Osteoblast (primary cell): Measurements from ENCODE around the gene GABRR3. TPM values are rescaled to one million over a fixed set of nuclear protein-coding genes. Genes with fewer than 3 reads are reported as not detected.

Experiments used
- DNase-seq: peaks from one replicate; pipeline ENCODE4 v3.0.0; 2011; ENCODE audit warnings: low spot score, mixed read lengths; ENCODE audit not compliant: insufficient read length; ENCODE audit errors: missing footprints
- H2AFZ ChIP-seq: 2 replicates; pipeline ENCODE4 v1.6.0; 2011; ENCODE audit warnings: mild to moderate bottlenecking, low read length
- H3K27ac ChIP-seq: 2 replicates; pipeline ENCODE4 v1.5.1; 2011; ENCODE audit warnings: mild to moderate bottlenecking, low read depth, low read length, moderate library complexity
- H3K27me3 ChIP-seq: 2 replicates; pipeline ENCODE4 v1.6.0; 2012; ENCODE audit warnings: mild to moderate bottlenecking, control low read depth, inconsistent platforms, low read length, moderate library complexity; ENCODE audit not compliant: insufficient read depth
- H3K36me3 ChIP-seq: 2 replicates; pipeline ENCODE4 v1.5.1; 2011; ENCODE audit warnings: mild to moderate bottlenecking, low read length, control low read depth, moderate library complexity; ENCODE audit not compliant: insufficient read depth
- H3K4me1 ChIP-seq: 2 replicates; pipeline ENCODE4 v1.5.1; 2011; ENCODE audit warnings: mild to moderate bottlenecking, low read length, control low read depth, moderate library complexity; ENCODE audit not compliant: insufficient read depth
- H3K4me2 ChIP-seq: 2 replicates; pipeline ENCODE4 v1.6.0; 2011; ENCODE audit warnings: mild to moderate bottlenecking, low read length; ENCODE audit not compliant: insufficient read depth
- H3K4me3 ChIP-seq: fragments of 200-600 bp; sonication (generic); 3 replicates; pipeline ENCODE4 v1.5.1; 2012; ENCODE audit warnings: mild to moderate bottlenecking, low read length, inconsistent platforms; ENCODE audit not compliant: insufficient read depth
- H3K79me2 ChIP-seq: 2 replicates; pipeline ENCODE4 v1.6.0; 2012; ENCODE audit warnings: mild to moderate bottlenecking, low read length, control low read depth, inconsistent platforms; ENCODE audit not compliant: insufficient read depth
- H3K9me3 ChIP-seq: 2 replicates; pipeline ENCODE4 v1.5.1; 2011; ENCODE audit warnings: low read depth, low read length, control low read depth
- H4K20me1 ChIP-seq: 2 replicates; pipeline ENCODE4 v1.6.0; 2012; ENCODE audit warnings: mild to moderate bottlenecking, low read length, control low read depth; ENCODE audit not compliant: insufficient read depth
- total RNA-seq: library from RNA; depleted of rRNA; stranded (reverse); fragments of >200 nt; gene quantifications from 2 replicates; pipeline ENCODE4 v1.2.3, GENCODE V29; 2012
- TF ChIP-seq, protein P1 (sequence below): IDR thresholded peaks from 2 replicates; pipeline ENCODE4 v1.5.1; 2011; ENCODE audit warnings: mild to moderate bottlenecking, low read depth, low read length, moderate library complexity; ENCODE audit errors: extremely low read depth

The GABRR3 gene
- total RNA-seq, 1 donor: not detected

- Histone ChIP-seq H3K4me1 (peaks cover 21% of the 10 kb centered on the region), H3K36me3 (peaks cover 18% of the 10 kb centered on the region), H3K9me3 (no peaks in the 10 kb centered on the region), H3K79me2 (peaks cover 47% of the 10 kb centered on the region), H3K27me3 (no peaks in the 10 kb centered on the region), H3K4me2 (peak overlapping the region; percentile 26), H2AFZ (no peak overlapping the region), H4K20me1 (peaks cover 5% of the 10 kb centered on the region), H3K4me3 (no peak overlapping the region), H3K27ac (no peak overlapping the region)
- TF ChIP-seq, protein P1, sequence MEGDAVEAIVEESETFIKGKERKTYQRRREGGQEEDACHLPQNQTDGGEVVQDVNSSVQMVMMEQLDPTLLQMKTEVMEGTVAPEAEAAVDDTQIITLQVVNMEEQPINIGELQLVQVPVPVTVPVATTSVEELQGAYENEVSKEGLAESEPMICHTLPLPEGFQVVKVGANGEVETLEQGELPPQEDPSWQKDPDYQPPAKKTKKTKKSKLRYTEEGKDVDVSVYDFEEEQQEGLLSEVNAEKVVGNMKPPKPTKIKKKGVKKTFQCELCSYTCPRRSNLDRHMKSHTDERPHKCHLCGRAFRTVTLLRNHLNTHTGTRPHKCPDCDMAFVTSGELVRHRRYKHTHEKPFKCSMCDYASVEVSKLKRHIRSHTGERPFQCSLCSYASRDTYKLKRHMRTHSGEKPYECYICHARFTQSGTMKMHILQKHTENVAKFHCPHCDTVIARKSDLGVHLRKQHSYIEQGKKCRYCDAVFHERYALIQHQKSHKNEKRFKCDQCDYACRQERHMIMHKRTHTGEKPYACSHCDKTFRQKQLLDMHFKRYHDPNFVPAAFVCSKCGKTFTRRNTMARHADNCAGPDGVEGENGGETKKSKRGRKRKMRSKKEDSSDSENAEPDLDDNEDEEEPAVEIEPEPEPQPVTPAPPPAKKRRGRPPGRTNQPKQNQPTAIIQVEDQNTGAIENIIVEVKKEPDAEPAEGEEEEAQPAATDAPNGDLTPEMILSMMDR: no peak
- no peak for DNase-seq
Observed at GRCh38 chr3:97960993-97961766, 73.9 kb downstream of the GABRR3 start.

- H3K27ac ChIP-seq: no peak overlapping the region
- no peak overlapping the region for H3K4me2 ChIP-seq
- TF ChIP-seq, protein P1: no peak
- no peak overlapping the region for H2AFZ ChIP-seq
- H3K27me3 ChIP-seq: no peaks in the 10 kb centered on the region
- H3K9me3 ChIP-seq: no peaks in the 10 kb centered on the region
- peak; percentile 52 for DNase-seq
- H3K4me1 ChIP-seq: peaks cover 21% of the 10 kb centered on the region
- peaks cover 41% of the 10 kb centered on the region for H3K79me2 ChIP-seq
- peaks cover 13% of the 10 kb centered on the region for H3K36me3 ChIP-seq
- peaks cover 5% of the 10 kb centered on the region for H4K20me1 ChIP-seq
- no peak overlapping the region for H3K4me3 ChIP-seq
Observed at GRCh38 chr3:97960551-97960950, 74.6 kb downstream of the GABRR3 start.

GRCh38 chr3:97959872-97960271 lies 75.2 kb downstream of the GABRR3 start:
- peaks cover 15% of the 10 kb centered on the region for H3K36me3 ChIP-seq
- H4K20me1 ChIP-seq: peaks cover 5% of the 10 kb centered on the region
- H3K4me2 ChIP-seq: no peak overlapping the region
- H3K4me1 ChIP-seq: peaks cover 21% of the 10 kb centered on the region
- H3K4me3 ChIP-seq: no peak overlapping the region
- peaks cover 37% of the 10 kb centered on the region for H3K79me2 ChIP-seq
- H2AFZ ChIP-seq: no peak overlapping the region
- no peak overlapping the region for H3K27ac ChIP-seq
- TF ChIP-seq, protein P1: no peak
- H3K27me3 ChIP-seq: no peaks in the 10 kb centered on the region
- no peaks in the 10 kb centered on the region for H3K9me3 ChIP-seq
- DNase-seq: no peak

DNA sequence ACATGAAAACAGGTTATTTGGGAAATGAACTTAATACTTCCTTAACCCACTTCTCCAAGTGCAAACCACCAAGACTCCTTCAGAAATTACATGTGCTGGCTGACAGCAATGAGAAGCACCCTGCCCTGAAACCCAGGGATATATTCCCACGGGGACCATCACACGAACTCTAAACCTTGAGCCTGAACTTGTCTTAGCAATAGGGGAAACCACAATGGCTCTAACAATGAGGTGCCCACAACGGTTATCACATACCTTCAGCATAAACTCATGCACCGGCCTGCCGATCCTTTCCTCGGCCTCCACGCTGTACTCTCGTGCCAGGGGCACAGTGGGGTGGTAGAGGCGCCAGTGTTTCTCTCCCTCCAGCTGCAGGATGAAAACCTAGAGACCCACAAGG lies 76.3 kb downstream of the GABRR3 start:
- Histone ChIP-seq H3K27ac (peak overlapping the region; percentile 79), H3K79me2 (peaks cover 30% of the 10 kb centered on the region), H4K20me1 (peaks cover 5% of the 10 kb centered on the region), H3K9me3 (no peaks in the 10 kb centered on the region), H3K4me3 (peak overlapping the region; percentile 6), H3K4me1 (peaks cover 21% of the 10 kb centered on the region), H2AFZ (no peak overlapping the region), H3K4me2 (peak overlapping the region; percentile 34), H3K27me3 (no peaks in the 10 kb centered on the region), H3K36me3 (peaks cover 26% of the 10 kb centered on the region)
- no peak for DNase-seq
- TF ChIP-seq, protein P1: no peak
